Fibroblast of mammary gland (primary cell): ENCODE measurements around the gene UBE2C.
"Not testable (repeated sequence)": the region's sequence is repeated elsewhere in the genome, so short reads cannot be mapped to it uniquely, and the experiment has no call there.

Experiments
- DNase-seq: peaks from one replicate; pipeline ENCODE4 v3.0.0-alpha.2; 2010; ENCODE audit warnings: low read depth
- H3K4me3 ChIP-seq: 2 replicates; pipeline ENCODE4 v1.5.1; 2011; ENCODE audit warnings: low read depth, mild to moderate bottlenecking, low read length, moderate library complexity; ENCODE audit not compliant: control insufficient read depth
- TF ChIP-seq, protein P1 (sequence below): conservative IDR thresholded peaks from 2 replicates; pipeline ENCODE4 v1.5.1; 2011; ENCODE audit warnings: low read depth, low read length, inconsistent platforms; ENCODE audit not compliant: control insufficient read depth, insufficient read depth

UBE2C gene

DNA sequence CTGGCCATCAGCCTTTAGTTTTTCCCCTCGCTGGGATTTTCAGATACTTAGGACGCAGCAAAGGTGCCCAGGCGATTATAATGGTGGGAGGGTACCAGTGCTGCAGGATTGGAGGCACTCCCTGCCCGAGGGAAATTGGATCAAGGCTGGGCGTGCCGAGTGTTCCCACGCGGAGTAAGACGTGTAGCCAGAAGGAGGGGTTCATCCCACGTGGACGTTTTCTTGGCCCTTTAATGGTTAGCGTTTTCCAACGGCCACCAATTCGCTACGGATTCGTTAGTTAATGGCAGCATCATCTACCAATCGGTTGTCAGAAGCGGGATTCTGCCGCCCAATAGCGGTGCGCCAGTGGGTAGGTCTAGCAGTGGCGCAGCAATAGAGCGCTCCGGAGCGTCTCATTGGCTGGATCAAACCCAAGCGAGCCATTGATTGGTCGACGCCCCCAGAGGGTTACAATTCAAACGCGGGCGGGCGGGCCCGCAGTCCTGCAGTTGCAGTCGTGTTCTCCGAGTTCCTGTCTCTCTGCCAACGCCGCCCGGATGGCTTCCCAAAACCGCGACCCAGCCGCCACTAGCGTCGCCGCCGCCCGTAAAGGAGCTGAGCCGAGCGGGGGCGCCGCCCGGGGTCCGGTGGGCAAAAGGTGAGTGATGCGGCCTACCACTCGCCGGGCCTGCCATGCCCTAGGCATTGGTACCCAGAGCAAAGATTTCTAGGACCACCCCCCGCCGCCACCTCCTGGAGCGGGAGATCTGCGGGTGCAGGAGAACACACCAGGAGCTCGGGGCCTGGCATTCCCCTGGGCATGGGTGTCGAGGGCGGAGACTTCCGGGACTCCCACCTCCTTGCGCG is at the start of gene UBE2C:
Gene UBE2C (plus strand): TSS at position 488 of the 849 bp plus-strand sequence. CDS start 52 bp downstream, at position 540.
- TF ChIP-seq, protein P1, sequence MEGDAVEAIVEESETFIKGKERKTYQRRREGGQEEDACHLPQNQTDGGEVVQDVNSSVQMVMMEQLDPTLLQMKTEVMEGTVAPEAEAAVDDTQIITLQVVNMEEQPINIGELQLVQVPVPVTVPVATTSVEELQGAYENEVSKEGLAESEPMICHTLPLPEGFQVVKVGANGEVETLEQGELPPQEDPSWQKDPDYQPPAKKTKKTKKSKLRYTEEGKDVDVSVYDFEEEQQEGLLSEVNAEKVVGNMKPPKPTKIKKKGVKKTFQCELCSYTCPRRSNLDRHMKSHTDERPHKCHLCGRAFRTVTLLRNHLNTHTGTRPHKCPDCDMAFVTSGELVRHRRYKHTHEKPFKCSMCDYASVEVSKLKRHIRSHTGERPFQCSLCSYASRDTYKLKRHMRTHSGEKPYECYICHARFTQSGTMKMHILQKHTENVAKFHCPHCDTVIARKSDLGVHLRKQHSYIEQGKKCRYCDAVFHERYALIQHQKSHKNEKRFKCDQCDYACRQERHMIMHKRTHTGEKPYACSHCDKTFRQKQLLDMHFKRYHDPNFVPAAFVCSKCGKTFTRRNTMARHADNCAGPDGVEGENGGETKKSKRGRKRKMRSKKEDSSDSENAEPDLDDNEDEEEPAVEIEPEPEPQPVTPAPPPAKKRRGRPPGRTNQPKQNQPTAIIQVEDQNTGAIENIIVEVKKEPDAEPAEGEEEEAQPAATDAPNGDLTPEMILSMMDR = no peak
- peak within 1 kb of the TSS; percentile 89 for H3K4me3 ChIP-seq
- DNase-seq = peak; percentile 100

DNA sequence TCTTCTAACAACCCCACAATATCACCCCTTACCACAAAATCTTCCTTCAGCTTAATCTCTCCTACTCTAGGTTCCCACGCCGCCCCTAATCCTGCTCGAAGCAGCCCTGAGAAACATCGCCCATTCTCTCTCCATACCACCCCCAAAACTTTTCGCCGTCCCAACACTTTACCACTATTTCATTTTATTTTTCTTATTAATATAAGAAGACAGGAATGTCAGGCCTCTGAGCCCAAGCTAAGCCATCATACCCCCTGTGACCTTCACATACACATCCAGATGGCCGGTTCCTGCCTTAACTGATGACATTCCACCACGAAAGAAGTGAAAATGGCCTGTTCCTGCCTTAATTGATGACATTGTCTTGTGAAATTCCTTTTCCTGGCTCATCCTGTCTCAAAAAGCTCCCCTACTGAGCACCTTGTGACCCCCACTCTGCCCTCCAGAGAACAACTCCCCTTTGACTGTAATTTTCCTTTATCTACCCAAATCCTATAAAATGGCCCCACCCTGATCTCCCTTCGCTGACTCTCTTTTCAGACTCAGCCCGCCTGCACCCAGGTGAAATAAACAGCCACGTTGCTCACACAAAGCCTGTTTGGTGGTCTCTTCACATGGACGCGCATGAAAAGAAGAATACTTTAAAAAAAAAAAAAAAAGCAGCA is 47.7 kb upstream of the UBE2C start:
- not testable (repeated sequence) for DNase-seq, H3K4me3 ChIP-seq

DNA sequence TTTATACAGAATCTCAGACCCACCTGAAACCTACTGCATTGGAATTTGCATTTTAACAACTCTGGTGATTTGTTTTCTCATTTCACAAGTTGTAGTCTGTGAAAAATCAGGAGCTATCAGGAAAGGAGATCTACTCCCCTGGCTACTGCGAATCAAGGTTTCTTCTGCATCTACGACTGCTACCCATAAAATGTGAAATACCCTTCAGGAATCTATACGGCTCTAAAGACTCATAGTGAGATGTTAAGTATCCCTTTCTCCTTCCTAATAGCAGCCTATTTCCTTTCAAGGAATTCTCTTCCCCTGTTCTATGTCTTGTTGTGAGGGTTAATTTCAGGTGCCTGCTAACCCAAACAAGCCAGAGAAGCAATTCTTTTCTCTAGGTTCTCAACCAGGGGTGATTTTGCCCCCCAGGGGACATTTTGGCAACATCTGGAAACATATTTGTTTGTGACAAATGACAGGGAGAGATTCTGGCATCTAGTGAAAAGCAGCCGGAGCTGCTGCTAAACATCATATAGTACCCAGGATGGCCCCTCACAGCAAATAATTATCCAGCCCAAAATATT is 47.1 kb upstream of the UBE2C start:
- H3K4me3 ChIP-seq = no peak overlapping the region
- TF ChIP-seq, protein P1 = no peak
- no peak for DNase-seq

- TF ChIP-seq, protein P1 = no peak
- H3K4me3 ChIP-seq = no peak overlapping the region
Measured at GRCh38 chr20:45765980-45766379, 46.5 kb upstream of the UBE2C start.

DNA sequence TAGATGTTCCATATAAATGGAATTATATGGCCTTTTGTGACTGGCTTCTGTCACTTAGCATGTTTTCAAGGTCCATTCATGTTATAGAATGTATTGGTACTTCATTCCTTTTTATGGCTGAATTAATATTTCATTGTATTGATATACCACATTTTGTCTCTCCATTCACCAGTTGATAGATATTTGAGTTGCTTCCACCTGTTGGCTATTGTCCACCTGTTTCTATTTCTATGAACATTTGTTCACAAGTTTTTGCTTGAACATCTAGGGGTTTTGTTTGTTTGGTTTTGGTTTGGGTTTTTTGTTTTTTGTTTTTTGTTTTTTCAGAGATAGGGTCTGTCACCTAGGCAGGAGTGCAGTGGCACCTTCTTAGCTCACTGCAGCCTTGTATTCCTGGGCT is 44.0 kb upstream of the UBE2C start:
- no peak overlapping the region for H3K4me3 ChIP-seq
- no peak for DNase-seq
- TF ChIP-seq, protein P1 = no peak

More at GRCh38 chr20:45765980-45766379, 46.5 kb upstream of the UBE2C start:
- DNase-seq = no peak

DNA sequence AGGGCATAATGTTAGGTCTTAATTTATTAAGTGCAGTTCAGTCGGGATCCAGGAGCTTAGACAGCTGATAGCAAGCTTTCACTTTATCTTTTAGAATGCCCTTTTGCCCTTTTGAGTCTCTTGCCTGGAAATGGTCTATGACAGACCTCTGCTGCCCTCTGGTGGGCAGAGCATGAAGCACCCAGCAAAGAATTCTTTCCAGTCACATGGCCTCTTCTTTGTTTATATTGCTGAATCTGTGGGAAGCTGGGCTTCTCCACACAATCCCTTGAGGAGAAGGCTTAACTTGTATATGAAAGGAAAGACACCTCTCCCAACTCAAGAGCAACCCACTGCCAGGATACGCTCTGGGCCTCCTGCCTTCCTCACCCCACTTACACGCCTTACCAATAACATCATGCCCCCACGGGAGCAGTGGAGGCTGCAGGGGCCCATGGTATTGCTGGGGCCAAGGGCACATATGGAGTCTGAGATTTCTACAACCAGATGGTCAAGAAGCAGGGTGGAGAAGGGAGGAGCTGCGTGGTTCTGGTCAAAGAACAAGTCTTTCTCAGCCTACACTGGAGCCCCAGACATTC is 41.2 kb upstream of the UBE2C start:
- peak; percentile 81 for DNase-seq
- no peak overlapping the region for H3K4me3 ChIP-seq
- TF ChIP-seq, protein P1 = peak; percentile 98
